GM19324 (cell line): Measurements from ENCODE around the gene SAMD9.
"Not testable (repeated sequence)": the region's sequence is repeated elsewhere in the genome, so short reads cannot be mapped to it uniquely, and the experiment has no call there.

Experiments used
- ATAC-seq: cut with Tn5 transposase; IDR thresholded peaks from one replicate; pipeline ENCODE4 v1.9.1; 2021; ENCODE audit warnings: mild to moderate bottlenecking, moderate library complexity; ENCODE audit not compliant: unreplicated experiment, low FRiP score

The SAMD9 gene

GRCh38 chr7:93117852-93118530 lies at the start of gene SAMD9:
TSS of gene SAMD9 (minus strand) at chr7:93117979. CDS start at chr7:93106097, 11,882 bp downstream.
- ATAC-seq, result peak; percentile 97

GRCh38 chr7:93165447-93165846 lies 47.7 kb upstream of the SAMD9 start:
- peak; percentile 97 for ATAC-seq

DNA sequence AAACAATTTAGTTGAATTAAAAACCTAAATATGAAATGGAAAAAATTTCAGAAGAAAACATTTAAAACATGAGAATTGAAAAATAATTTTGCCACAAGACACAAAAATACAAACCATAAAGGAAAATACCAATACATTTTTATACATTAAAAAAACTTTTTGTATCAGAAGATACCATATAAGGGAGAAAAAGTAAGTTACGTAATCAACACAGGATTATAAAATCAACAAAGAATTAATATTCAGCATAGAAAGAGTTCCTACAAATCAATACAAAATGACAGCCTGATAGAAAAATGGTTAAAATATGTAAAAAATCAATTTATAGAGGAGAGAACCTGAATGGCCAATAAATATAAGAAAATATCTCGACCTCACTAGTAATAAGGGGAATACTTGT lies 47.0 kb upstream of the SAMD9 start:
- no peak for ATAC-seq

DNA sequence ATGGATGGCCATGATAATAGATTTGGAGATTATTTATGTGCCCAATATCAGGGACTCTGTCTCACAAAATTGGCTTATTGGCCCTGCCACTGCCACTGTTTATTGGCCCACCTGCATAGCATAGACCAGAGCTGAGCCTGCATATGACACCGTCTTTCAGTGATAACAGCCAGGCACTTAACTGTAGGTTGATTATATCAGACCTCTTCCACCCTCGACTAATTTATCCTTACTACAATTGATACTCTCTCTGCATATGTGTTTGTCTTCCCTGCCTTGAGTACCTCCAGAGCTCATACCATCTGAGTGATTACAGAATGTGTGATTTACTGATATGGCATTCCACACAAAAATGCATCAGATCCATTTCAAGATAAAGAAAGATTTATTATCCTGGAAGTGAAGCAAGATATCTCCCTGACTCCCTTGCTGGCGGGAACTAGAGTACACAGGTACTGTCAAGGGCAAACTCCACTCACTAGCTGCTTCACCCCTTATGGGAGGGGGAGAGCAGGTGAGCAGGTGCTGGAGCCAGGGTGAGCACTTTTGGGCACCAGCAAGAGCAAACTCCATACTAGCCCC lies 43.5 kb upstream of the SAMD9 start:
- ATAC-seq, result no peak

DNA sequence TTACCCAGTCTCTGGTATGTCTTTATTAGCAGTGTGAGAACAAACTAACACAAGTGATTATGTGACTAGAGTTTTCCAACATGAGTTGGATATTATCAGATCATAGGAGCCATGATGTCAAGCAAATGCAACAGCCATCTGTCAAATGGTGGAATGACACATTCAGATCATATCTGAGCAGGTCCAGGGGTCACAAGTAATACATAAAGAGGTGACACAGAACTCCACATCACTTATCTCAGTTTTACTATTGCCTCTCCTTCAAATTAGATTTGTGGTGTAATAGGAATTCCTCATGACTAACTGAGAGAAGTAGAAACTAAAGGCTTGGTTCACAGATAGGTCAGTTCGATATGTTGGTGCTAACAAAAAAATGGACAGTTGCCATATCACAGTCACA lies 42.6 kb upstream of the SAMD9 start:
- ATAC-seq, result no peak

DNA sequence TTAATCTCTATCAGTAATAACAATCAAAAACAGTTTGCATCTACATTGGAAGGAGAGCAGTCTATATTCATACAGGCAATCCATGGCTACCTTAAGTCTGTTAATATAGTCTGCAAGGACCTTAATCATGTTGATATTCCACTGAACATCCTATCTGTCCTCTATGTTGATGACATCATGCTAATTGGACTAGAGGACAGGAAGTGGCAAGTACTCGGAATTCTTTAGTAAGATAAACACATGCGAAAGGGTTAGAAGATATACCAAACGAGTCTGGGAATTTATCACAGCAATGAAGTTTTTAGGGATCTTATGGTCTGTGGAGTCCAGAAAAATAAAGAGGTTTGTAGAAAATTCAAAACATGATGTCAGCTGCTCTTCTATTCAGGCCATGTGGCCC lies 41.7 kb upstream of the SAMD9 start:
- ATAC-seq, result no peak

DNA sequence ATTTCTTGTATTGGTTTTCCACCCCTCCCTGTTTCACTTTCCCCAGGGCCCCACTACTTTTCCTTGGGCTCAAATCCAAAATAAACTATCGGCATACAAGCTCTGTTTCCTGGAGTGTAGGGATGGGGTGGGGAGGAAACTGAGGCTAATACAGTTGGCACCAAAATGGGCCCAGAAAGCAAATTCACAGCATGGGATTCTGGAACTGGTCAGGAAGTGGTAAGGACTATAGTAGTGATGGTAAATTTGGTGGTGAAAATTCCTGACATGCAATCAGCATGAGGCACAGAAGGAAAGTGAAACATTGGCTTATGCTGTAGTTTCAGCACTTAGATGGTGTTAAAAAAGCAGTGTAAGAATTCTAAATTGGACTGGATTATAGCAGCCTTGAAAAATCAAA lies 39.1 kb upstream of the SAMD9 start:
- no peak for ATAC-seq

GRCh38 chr7:93150200-93150835 lies 32.5 kb upstream of the SAMD9 start:
- ATAC-seq, result no peak

- ATAC-seq, result no peak
Measured at GRCh38 chr7:93148727-93149126, 30.9 kb upstream of the SAMD9 start.

- peak; percentile 43 for ATAC-seq
Measured at GRCh38 chr7:93148144-93148543, 30.4 kb upstream of the SAMD9 start, which contains the start of gene SAMD9L. TSS of gene SAMD9L (minus strand) at chr7:93148385. CDS start at chr7:93135971, 12,414 bp downstream.

- ATAC-seq, result peak; percentile 74
Measured at GRCh38 chr7:93147363-93147762, 29.6 kb upstream of the SAMD9 start.

GRCh38 chr7:93146472-93147141 lies 28.8 kb upstream of the SAMD9 start:
- ATAC-seq, result peak; percentile 33

DNA sequence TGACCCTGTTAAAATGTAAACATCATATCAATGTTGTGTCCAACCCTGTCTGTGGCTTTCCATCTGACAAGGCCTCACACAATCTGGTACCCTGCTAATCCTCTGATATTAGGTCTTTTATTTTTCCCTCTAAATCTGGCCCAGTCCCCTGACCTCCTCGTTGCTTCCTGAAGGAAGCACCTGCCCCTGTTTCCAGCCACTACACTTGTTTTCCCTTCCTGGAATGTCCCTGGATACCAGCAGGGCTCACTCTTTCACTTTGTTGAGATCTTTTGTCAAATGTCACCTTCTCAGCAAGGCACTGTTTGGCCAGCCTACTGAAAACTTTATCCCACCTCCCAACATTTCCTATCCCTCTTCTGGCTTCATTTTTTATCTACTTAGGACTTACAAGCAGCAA lies 28.3 kb upstream of the SAMD9 start:
- no peak for ATAC-seq

GRCh38 chr7:93145354-93145753 lies 27.6 kb upstream of the SAMD9 start:
- ATAC-seq, result no peak

GRCh38 chr7:93142127-93142526 lies 24.3 kb upstream of the SAMD9 start:
- no peak for ATAC-seq

- no peak for ATAC-seq
Measured at GRCh38 chr7:93140582-93141191, 22.9 kb upstream of the SAMD9 start.

- ATAC-seq, result no peak
Measured at GRCh38 chr7:93138576-93138975, 20.8 kb upstream of the SAMD9 start.

- no peak for ATAC-seq
Measured at GRCh38 chr7:93133005-93133404, 15.2 kb upstream of the SAMD9 start.

DNA sequence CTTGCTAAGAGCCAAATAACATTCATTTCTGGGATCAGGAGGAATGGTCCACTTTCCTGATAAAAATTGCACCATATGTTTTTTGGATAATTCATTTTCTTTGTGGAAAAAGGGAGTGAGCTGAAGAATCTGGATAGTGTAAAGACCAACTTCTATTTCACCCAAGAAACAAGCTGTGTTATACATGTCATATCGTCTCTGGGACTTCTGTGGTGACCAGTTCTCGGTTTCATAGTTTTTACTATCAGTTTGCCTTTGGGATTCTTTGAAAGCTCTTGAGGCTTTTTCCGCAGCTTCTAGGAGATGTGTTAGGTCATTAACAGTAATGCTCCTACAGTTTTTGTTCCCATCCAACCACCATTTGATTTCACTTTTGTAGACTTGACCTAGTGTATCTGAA lies 14.4 kb upstream of the SAMD9 start:
- ATAC-seq, result no peak

DNA sequence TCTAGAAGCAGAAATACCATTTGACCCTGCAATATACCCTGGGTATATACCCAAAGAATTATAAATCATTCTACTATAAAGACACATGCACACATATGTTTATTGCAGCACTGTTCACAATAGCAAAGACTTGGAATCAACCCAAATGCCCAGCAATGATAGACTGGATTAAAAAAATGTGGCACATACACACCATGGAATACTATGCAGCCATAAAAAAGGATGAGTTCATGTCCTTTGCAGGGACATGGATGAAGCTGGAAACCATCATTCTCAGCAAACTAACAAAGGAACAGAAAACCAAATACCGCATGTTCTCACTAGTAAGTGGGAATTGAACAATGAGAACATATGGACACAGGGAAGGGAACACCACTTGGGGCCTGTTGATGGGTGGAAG lies 9.2 kb upstream of the SAMD9 start:
- not testable (repeated sequence) for ATAC-seq

DNA sequence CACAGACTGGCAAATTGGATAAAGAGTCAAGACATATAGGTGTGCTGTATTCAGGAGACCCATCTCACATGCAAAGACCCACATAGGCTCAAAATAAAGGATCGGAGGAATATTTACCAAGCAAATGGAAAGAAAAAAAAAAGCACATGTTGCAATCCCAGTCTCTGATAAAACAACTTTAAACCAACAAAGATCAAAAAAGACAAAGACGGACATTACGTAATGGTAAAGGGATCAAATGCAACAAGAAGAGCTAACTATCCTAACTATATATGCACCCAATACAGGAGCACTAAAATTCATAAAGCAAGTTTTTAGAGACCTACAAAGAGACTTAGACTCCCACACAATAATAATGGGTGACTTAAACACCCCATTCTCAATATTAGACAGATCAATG lies 5.8 kb upstream of the SAMD9 start:
- ATAC-seq, result not testable (repeated sequence)
